H9 (cell line): Measurements from ENCODE around the gene LTBP2. TPM values are rescaled to one million over a fixed set of nuclear protein-coding genes. Genes with fewer than 3 reads are reported as not detected.

Experiments used
- DNase-seq: peaks from one replicate; pipeline ENCODE4 v3.0.0-alpha.2; 2017
- H2AFZ ChIP-seq: one replicate; pipeline ENCODE4 v1.6.1; 2013; ENCODE audit warnings: mild to moderate bottlenecking, low read length, control low read depth, moderate library complexity
- H2AK5ac ChIP-seq: 2 replicates; pipeline ENCODE4 v1.6.1; 2013; ENCODE audit warnings: low read length, control low read depth, mixed read lengths; ENCODE audit not compliant: insufficient read length
- H2BK120ac ChIP-seq: one replicate; pipeline ENCODE4 v1.6.1; 2013; ENCODE audit warnings: low read depth, mild to moderate bottlenecking, low read length, control low read depth, inconsistent platforms; ENCODE audit not compliant: poor library complexity, severe bottlenecking
- H2BK12ac ChIP-seq: 2 replicates; pipeline ENCODE4 v1.6.1; 2013; ENCODE audit warnings: low read length, control low read depth, mixed read lengths, low read depth; ENCODE audit not compliant: insufficient read length
- H2BK15ac ChIP-seq: 2 replicates; pipeline ENCODE4 v1.6.1; 2013; ENCODE audit warnings: low read depth, low read length, control low read depth
- H2BK20ac ChIP-seq: one replicate; pipeline ENCODE4 v1.6.1; 2013; ENCODE audit warnings: low read depth, mild to moderate bottlenecking, low read length, control low read depth, inconsistent platforms; ENCODE audit not compliant: poor library complexity, severe bottlenecking
- H2BK5ac ChIP-seq: 2 replicates; pipeline ENCODE4 v1.6.1; 2013; ENCODE audit warnings: low read length, control low read depth, mixed read lengths; ENCODE audit not compliant: insufficient read length
- H3K14ac ChIP-seq: 2 replicates; pipeline ENCODE4 v1.6.1; 2013; ENCODE audit warnings: low read length, control low read depth; ENCODE audit not compliant: insufficient read depth
- H3K18ac ChIP-seq: 2 replicates; pipeline ENCODE4 v1.6.1; 2013; ENCODE audit warnings: low read depth, mild to moderate bottlenecking, mixed read lengths, low read length, control low read depth; ENCODE audit not compliant: insufficient read length
- H3K23ac ChIP-seq: 2 replicates; pipeline ENCODE4 v1.6.1; 2013; ENCODE audit warnings: low read length, control low read depth, mixed read lengths, low read depth; ENCODE audit not compliant: insufficient read length
- H3K23me2 ChIP-seq: 2 replicates; pipeline ENCODE4 v1.6.1; 2013; ENCODE audit warnings: low read depth, mild to moderate bottlenecking, mixed read lengths, low read length, control low read depth; ENCODE audit not compliant: insufficient read length, poor library complexity, severe bottlenecking
- H3K27ac ChIP-seq: 2 replicates; pipeline ENCODE4 v1.5.1; 2013; ENCODE audit warnings: low read length, control low read depth, mixed read lengths, low read depth; ENCODE audit not compliant: insufficient read length
- H3K27me3 ChIP-seq: 2 replicates; pipeline ENCODE4 v1.6.1; 2013; ENCODE audit warnings: low read length, control low read depth, inconsistent platforms; ENCODE audit not compliant: insufficient read depth
- H3K4ac ChIP-seq: 2 replicates; pipeline ENCODE4 v1.6.1; 2013; ENCODE audit warnings: low read depth, mild to moderate bottlenecking, control low read depth, inconsistent platforms, low read length, moderate library complexity
- H3K4me1 ChIP-seq: 2 replicates; pipeline ENCODE4 v1.6.1; 2013; ENCODE audit warnings: low read length, control low read depth, inconsistent platforms; ENCODE audit not compliant: insufficient read depth
- H3K4me2 ChIP-seq: 2 replicates; pipeline ENCODE4 v1.6.1; 2013; ENCODE audit warnings: low read length, control low read depth, mixed read lengths; ENCODE audit not compliant: insufficient read length, insufficient read depth
- H3K56ac ChIP-seq: 2 replicates; pipeline ENCODE4 v1.6.1; 2013; ENCODE audit warnings: low read depth, mild to moderate bottlenecking, mixed read lengths, low read length, control low read depth; ENCODE audit not compliant: insufficient read length
- H3K79me1 ChIP-seq: 2 replicates; pipeline ENCODE4 v1.6.1; 2013; ENCODE audit warnings: low read depth, mild to moderate bottlenecking, moderate library complexity, low read length, control low read depth, inconsistent platforms; ENCODE audit not compliant: insufficient read depth, poor library complexity, severe bottlenecking
- H3K79me2 ChIP-seq: 2 replicates; pipeline ENCODE4 v1.6.1; 2013; ENCODE audit warnings: low read length, control low read depth, inconsistent platforms; ENCODE audit not compliant: insufficient read depth
- H3K9ac ChIP-seq: 2 replicates; pipeline ENCODE4 v1.6.1; 2013; ENCODE audit warnings: low read length, control low read depth, mixed read lengths; ENCODE audit not compliant: insufficient read length; ENCODE audit errors: extremely low read depth
- H3K9me3 ChIP-seq: one replicate; pipeline ENCODE4 v1.6.1; 2013; ENCODE audit warnings: low read depth, low read length, inconsistent platforms; ENCODE audit not compliant: control insufficient read depth
- H3T11ph ChIP-seq: one replicate; pipeline ENCODE4 v1.6.1; 2013; ENCODE audit warnings: mild to moderate bottlenecking, low read length, control low read depth, inconsistent platforms
- H4K20me1 ChIP-seq: one replicate; pipeline ENCODE4 v1.6.1; 2013; ENCODE audit not compliant: control insufficient read depth, insufficient read length, insufficient read depth
- H4K5ac ChIP-seq: 2 replicates; pipeline ENCODE4 v1.6.1; 2013; ENCODE audit warnings: low read depth, mild to moderate bottlenecking, mixed read lengths, low read length, control low read depth; ENCODE audit not compliant: insufficient read length
- H4K8ac ChIP-seq: replicated peaks from 2 replicates; pipeline ENCODE4 v1.6.1; 2013; ENCODE audit warnings: low read length, control low read depth, mixed read lengths, low read depth; ENCODE audit not compliant: insufficient read length
- H4K91ac ChIP-seq: 2 replicates; pipeline ENCODE4 v1.6.1; 2013; ENCODE audit warnings: low read depth, mild to moderate bottlenecking, moderate library complexity, mixed read lengths, low read length, control low read depth; ENCODE audit not compliant: insufficient read length
- H3K27ac Mint-ChIP-seq, 3 experiments: 2 replicates in 2 of 3; 3 replicates in 1 of 3; pipeline ENCODE4 v1.8.0; 2020 to 2021; ENCODE audit warnings: mixed read lengths in 3 of 3, mild to moderate bottlenecking in 1 of 3, moderate library complexity in 1 of 3
- H3K27me3 Mint-ChIP-seq: 2 replicates; pipeline ENCODE4 v1.8.0; 2021; ENCODE audit warnings: low read depth, mild to moderate bottlenecking, moderate library complexity, mixed read lengths
- H3K36me3 Mint-ChIP-seq, 3 experiments: 2 replicates in 2 of 3; 3 replicates in 1 of 3; pipeline ENCODE4 v1.8.0; 2020 to 2021; ENCODE audit warnings: low read depth in 3 of 3, mixed read lengths in 3 of 3; ENCODE audit not compliant: insufficient read depth in 1 of 3
- H3K4me1 Mint-ChIP-seq, 2 experiments: 2 replicates each; pipeline ENCODE4 v1.8.0; 2020; ENCODE audit warnings: mixed read lengths in 2 of 2
- H3K4me3 Mint-ChIP-seq, 2 experiments: 2 replicates in 1 of 2; 3 replicates in 1 of 2; pipeline ENCODE4 v1.8.0; 2020 to 2021; ENCODE audit warnings: mild to moderate bottlenecking in 2 of 2, mixed read lengths in 2 of 2, moderate library complexity in 1 of 2
- H3K9me3 Mint-ChIP-seq, 2 experiments: 2 replicates in 1 of 2; 3 replicates in 1 of 2; pipeline ENCODE4 v1.8.0; 2020; ENCODE audit warnings: mild to moderate bottlenecking in 2 of 2, mixed read lengths in 2 of 2, moderate library complexity in 1 of 2
- CTCF ChIP-seq: fragments of 200-600 bp; sonication (generic); conservative IDR thresholded peaks from 3 replicates; pipeline ENCODE4 v1.8.0; 2021; ENCODE audit warnings: antibody characterized with exemption, mild to moderate bottlenecking
- WGBS: extraction: QIAGEN DNeasy Blood & Tissue Kit; methylation state at CpG from one replicate; pipeline ENCODE4 v1.1.7; 2013; ENCODE audit warnings: missing lambda C conversion rate, low lambda C conversion rate, mixed read lengths; ENCODE audit not compliant: insufficient read length; ENCODE audit errors: extremely low coverage; 5-methylcytosine and 5-hydroxymethylcytosine counted together
- total RNA-seq: library from RNA; stranded (reverse); gene quantifications from 2 replicates; pipeline ENCODE4 v1.2.1, GENCODE V29; 2021

Gene LTBP2
- total RNA-seq, 1 experiment from 2014 or later: 0.77 TPM

DNA sequence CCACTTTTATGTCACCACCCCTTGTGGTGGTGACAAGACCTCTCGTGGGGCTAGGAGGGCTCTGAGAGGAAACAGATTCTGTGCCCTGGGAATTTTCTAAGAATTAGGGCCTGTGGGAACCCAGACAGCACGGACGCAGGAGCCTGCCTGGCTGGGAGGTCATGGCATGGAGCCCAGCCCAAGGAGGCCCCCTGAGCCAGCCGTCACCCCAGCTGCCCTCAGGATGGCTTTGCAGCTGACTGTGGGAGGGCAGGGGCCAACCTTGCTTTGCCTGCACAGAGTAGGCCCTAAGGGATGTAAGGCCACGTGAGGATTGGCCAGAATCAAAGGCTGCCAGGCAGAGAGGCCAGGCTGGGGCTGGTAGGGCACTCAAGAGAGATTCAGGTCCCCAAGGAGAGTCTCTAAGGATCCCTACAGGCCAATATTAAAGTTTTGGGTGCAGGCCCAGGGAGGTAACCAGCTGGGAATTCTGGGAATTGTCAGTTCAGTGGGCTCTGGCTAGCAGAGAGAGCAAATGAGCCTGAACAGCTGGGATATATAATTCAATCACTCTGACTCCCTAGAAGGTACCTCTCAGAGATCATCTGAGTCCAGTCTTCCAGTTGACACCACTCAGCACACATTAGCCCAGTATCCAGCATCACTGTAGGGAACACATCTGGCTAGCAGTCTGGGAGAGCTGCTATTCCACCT lies 6.4 kb downstream of the LTBP2 start:
- H3K23me2 ChIP-seq: no peaks in the 10 kb centered on the region
- no peak overlapping the region for H2BK120ac ChIP-seq
- WGBS: no CpG with 5 or more reads among the region's 5 CpGs
- H2BK12ac ChIP-seq: no peak overlapping the region
- H3K14ac ChIP-seq: no peak overlapping the region
- H4K8ac ChIP-seq: no peak overlapping the region
- H2BK15ac ChIP-seq: no peak overlapping the region
- no peak overlapping the region for H3K56ac ChIP-seq
- peaks cover 23% of the 10 kb centered on the region for H3K27me3 Mint-ChIP-seq
- no peak overlapping the region for H2AK5ac ChIP-seq
- H3K4me1 ChIP-seq: no peaks in the 10 kb centered on the region
- no peaks in the 10 kb centered on the region for H3K79me1 ChIP-seq
- H3K23ac ChIP-seq: no peak overlapping the region
- H4K5ac ChIP-seq: no peak overlapping the region
- H3K4me1 Mint-ChIP-seq: peaks cover 1 to 7% of the 10 kb centered on the region in 2 experiments; a peak in 3 of 4 replicates
- no peak overlapping the region for H2AFZ ChIP-seq
- no peak overlapping the region for H3K4ac ChIP-seq
- H4K91ac ChIP-seq: no peak overlapping the region
- no peak overlapping the region for H2BK5ac ChIP-seq
- H2BK20ac ChIP-seq: no peak overlapping the region
- peaks cover 1% of the 10 kb centered on the region in 2 experiments; a peak in 3 of 5 replicates for H3K9me3 Mint-ChIP-seq
- H3K4me2 ChIP-seq: no peak overlapping the region
- no peak overlapping the region for H3K4me3 Mint-ChIP-seq
- H3K9me3 ChIP-seq: no peaks in the 10 kb centered on the region
- H3T11ph ChIP-seq: no peak overlapping the region
- H4K20me1 ChIP-seq: no peaks in the 10 kb centered on the region
- peaks cover 15% of the 10 kb centered on the region for H3K27me3 ChIP-seq
- H3K9ac ChIP-seq: no peak overlapping the region
- DNase-seq: no peak
- H3K79me2 ChIP-seq: no peaks in the 10 kb centered on the region
- H3K18ac ChIP-seq: no peak overlapping the region
- no peak overlapping the region for H3K27ac ChIP-seq
- peaks cover 0 to 2% (median 0%) of the 10 kb centered on the region in 3 experiments; a peak in 2 of 7 replicates for H3K36me3 Mint-ChIP-seq
- TF ChIP-seq CTCF: no peak
- H3K27ac Mint-ChIP-seq: peak overlapping the region in 1 of 3 experiments; percentile 48; a peak in 2 of 7 replicates
